H4 (cell line): ENCODE results near the gene PHETA2. TPM values are rescaled to one million over a fixed set of nuclear protein-coding genes. Genes with fewer than 3 reads are reported as not detected.
A peak's percentile ranks its signal among the peaks of the same experiment; 100 is the strongest.
"Not testable (repeated sequence)": the region's sequence is repeated elsewhere in the genome, so short reads cannot be mapped to it uniquely, and the experiment has no call there.

Source experiments
- DNase-seq: peaks from one replicate; pipeline ENCODE4 v3.0.0-alpha.2; 2015; ENCODE audit warnings: low spot score
- total RNA-seq: library from RNA; depleted of rRNA; stranded (reverse); fragments of >200 nt; shearing (Covaris generic); gene quantifications from 2 replicates; pipeline ENCODE4 v1.2.3, GENCODE V29; 2014

The PHETA2 gene
- total RNA-seq, 1 experiment from 2014 or later = not detected

DNA sequence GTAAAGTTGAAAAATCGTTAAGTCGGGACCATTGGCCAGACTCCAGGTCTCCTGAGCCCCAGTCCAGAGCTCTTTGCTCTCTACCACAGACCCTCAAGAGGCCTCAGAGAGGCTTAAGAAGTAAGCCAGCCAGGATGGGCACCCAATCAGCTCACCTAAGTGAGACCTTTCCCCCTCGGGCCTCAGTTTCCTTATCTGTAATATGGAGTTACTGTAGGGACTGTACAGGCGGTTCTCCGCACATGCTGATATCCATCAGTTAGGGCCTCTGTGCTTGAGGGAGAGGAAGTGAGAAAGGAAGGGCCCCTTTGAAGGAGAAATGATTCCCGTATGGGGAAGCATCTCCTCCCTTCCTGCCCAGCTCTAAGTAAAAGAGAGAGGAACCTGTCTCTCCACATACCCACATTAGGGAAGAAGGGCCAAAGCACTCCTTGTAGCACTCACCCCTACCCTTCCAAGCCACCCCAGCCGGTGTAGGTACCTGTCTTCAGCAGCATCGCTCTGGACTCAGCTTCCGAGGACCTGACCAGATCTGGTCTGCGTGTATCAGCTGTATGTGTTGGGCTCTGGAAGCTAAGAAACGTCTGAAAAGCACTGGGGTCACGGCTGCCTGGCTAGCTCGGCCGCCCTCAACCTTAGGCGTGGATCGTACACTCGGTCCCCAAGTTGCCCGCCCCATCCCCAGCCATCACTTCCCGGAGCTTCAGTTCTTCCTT lies 4.1 kb upstream of the PHETA2 start:
- no peak for DNase-seq

DNA sequence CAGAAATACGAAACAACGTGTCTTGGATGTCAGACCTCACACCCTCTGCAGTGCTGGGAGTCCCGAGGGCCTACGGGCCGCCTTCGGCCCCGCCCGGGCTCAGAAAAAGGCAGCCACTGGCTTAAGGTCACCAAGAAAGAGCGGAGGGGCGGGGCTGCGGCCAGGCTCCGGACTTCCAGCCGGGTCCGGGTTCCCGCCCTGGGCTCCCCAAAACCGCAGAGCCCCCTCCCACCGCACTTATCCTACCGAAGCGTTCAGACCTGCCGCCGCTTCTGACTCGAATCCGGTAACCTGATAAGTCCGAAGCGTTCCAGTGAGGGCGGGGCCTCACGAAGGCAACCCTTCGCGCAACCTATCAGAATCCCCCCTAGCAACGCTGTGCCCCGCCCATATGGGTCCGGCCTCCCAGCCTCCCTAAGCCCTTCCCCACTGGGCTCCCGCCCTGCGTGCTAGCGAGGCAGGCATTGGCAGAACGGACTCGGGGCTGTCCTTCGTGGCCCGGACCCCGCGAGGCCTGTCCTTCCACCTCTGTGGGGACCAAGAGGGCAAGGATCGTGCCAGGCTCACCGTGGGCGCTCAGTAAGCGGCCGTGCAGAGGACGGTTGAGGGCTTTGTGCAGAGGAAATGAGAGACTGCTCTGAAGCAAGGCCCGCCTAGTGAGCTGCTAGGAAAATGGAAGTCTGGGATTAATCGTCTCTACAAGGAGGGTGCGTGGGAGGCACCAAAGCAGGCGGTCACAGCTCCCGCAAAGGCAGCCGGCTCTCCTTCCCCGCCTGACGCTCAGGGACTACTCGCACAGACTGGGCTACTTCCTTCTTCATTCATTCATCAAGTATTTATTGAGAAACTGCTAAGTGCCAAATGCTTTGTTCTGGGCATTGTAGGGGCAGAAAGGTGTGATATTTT lies 3.3 kb upstream of the PHETA2 start, which contains the start of gene NAGA:
NAGA (minus strand) TSS at position 296 of the 906 bp plus-strand sequence. CDS start 515 bp downstream, outside the sequence.
- DNase-seq = peak; percentile 96

DNA sequence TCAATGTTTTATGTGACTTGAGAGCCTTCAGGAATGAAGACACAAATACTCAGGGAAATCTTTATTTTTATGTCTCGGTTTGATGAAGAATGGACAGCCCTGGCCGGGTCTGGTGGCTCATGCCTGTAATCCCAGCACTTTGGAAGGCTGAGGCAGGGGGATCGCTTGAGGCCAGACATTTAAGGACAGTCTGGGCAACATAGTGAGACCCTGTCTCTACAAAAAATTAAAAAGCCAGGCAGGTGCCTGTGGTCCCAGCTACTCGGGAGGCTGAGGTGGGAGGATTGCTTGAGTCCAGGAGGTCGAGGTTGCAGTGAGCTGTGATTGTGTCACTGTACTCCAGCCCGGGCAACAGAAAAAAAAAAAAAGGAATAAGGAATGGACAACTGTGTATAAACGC lies 2.5 kb upstream of the PHETA2 start:
- not testable (repeated sequence) for DNase-seq

DNA sequence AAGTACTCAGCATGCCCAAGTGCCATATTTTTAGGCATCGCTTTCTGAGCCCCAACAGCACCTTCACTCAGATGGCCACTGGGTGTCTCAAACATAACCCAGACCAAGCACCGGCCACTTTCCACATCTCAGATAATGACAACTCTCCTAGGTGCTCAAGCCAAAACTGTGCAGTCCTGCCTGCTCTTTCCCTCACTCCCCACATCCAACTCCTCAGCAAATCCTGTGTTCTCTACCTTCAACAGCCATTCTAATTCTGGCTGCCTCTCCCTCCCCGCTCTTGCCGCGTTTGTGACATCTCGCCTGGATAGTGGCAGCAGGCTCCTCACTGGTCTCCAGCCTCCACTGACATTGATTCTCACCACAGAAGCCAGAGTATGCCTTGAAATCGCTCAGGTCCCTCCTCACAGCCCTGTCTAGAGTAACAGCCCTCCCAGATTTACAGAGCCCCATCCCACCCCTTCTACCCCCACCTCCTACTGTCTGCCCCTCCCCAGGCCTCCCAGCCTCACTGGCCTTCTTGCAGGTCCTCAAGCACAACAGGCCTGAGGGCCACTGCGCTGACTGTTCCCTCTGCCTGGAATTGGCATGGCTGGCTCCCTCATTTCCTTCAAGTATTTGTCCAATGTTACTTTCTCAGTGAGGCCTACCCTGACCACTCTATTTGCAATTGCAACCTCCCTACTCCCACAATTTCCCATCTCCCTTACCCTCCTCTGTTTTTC lies 1.3 kb upstream of the PHETA2 start:
- DNase-seq = no peak

DNA sequence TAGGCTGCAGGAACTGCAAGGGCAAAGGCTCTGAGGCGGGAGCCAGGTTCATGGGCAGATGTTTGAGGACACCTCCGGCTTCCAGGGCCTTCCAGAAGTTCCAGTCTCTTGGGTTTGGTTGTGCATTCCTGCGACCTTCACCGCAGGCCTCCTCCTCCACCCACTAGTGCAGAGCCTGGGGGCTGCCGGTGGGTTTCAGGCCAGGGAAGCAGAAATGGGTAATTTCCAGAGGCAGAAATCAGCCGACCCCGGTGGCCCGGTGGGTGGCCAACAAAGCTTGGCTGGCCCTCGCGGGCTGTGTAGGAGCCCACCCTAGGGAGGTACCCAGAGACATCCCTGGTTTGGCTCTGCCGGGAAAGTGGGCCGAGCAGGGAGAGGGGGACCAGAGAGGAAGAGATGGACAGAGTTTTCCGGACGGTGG lies 417 bp upstream of the PHETA2 start:
- DNase-seq = no peak

DNA sequence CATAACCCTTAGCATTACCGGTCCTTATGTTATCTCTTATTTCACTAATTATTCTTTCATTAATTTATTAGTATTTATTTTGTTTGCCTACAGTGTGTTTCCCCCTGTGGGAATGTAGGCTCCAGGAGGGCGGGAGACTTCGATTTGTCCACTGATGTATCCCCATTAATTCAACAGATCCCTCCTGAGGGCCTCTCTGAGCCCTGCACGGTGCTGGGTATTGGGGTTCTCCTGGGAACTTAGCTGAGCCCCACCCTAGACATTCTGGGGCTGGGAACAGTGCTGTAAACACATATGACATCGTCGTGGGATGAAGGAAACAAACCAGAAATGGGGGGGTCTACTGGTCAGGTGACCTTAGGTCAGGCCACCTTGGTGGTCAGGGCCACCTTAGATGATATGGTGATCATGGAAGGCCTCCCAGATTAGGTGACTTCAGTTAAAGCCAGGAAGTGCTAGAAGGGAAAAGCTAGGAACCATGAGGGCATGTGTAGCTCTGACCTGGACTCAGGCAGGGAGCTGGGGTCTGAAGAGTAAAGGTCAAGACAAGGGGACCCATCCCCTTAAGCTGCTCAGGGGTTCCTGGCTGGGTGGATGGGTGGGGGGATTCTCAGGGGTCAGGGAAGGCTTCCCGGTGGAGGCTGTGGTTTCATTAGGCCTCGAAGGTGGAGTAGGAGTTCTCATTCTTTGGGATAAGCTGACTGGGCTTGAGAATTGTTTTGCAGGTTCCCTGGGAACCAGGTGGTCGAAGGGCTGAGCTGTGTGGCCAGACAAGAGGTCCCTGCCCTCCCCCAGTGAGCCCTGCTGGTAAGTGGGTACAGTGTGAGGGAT lies 1.0 kb downstream of the PHETA2 start:
- DNase-seq = no peak

DNA sequence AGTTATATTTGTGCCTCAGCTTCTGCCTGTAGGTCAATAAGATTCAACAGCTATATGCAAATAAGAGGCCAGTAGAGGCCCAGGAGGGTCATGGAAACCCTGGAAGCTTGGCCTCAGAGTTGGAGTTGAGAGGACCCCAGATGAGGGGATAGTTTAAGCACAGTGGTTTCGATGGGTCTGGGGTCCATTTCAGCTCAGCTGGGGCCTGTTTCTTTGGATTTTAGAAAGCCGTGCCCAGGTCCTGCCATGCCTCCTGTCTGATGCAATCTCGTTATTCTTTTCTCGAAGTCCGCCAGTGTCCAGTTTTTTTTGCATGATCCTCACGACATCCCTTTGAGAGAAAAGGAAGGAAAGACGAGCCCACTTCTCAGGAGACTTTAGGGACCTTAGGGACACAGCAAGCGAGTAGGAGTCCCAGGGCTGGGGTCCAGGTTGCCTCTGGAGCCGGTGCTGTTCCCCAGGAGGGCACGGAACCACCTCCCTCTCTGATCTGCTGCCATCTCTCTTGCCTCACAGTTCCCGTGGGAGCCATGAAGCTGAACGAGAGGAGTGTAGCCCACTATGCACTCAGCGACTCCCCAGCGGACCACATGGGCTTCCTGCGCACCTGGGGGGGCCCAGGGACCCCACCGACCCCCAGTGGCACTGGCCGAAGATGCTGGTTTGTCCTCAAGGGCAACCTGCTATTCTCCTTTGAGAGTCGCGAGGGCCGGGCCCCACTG lies 2.9 kb downstream of the PHETA2 start:
- DNase-seq = no peak

DNA sequence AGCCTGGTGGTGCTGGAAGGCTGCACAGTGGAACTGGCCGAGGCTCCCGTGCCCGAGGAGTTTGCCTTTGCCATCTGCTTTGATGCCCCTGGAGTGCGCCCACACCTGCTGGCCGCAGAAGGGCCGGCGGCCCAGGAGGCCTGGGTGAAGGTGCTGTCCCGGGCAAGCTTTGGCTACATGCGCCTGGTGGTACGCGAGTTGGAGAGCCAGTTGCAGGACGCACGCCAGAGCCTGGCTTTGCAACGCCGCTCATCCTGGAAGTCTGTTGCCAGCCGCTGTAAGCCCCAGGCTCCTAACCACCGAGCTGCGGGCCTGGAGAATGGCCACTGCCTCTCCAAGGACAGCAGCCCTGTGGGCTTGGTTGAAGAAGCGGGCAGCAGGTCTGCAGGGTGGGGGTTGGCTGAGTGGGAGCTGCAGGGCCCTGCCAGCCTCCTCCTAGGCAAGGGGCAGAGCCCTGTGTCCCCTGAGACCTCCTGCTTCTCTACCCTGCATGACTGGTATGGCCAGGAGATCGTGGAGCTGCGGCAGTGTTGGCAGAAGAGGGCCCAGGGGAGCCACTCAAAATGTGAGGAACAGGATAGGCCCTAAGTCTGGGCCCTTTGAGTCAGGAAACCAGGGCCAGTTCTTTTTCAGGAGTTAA lies 3.6 kb downstream of the PHETA2 start:
- no peak for DNase-seq

DNA sequence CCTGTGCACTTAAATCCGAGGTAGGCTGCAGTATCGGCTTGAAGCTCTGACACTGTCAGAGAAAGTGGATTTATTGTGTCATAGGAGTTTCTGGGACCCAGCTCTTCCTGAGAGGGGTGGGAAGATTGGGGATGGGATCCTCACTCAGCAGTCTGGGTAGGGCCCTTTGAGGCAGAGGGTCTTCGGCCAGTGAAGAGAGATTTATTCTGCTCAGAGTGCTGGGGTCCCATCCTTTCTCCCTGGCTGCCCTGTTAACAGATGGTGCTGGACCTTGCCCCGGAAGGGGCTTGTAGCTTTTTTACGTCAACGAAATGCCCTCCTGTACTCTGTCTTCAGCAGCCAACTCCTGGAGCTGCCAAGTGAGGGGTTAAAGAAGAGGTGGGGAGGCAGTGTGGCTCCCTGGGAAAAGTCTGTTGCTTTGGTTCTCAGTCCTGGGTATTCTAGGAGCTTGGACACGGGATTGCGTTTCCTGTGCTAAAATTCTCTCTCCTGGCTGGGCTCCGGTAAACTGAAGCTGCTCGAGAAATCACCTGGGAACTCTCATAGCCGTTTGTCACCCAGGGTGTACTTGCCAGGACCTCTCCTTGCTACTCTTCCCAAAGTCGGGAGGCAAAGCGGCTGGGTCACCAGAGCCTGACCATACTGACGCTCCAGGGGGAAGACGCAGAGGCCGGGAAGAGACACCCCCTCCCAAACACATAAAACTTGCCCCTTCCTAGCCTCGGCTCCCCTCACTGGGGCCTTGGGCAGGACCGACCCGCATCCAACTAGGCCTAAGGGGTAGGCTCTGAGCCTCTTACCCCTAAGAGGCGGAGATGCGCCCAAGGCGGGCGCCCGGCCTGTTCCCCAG lies 4.6 kb downstream of the PHETA2 start:
- no peak for DNase-seq

DNA sequence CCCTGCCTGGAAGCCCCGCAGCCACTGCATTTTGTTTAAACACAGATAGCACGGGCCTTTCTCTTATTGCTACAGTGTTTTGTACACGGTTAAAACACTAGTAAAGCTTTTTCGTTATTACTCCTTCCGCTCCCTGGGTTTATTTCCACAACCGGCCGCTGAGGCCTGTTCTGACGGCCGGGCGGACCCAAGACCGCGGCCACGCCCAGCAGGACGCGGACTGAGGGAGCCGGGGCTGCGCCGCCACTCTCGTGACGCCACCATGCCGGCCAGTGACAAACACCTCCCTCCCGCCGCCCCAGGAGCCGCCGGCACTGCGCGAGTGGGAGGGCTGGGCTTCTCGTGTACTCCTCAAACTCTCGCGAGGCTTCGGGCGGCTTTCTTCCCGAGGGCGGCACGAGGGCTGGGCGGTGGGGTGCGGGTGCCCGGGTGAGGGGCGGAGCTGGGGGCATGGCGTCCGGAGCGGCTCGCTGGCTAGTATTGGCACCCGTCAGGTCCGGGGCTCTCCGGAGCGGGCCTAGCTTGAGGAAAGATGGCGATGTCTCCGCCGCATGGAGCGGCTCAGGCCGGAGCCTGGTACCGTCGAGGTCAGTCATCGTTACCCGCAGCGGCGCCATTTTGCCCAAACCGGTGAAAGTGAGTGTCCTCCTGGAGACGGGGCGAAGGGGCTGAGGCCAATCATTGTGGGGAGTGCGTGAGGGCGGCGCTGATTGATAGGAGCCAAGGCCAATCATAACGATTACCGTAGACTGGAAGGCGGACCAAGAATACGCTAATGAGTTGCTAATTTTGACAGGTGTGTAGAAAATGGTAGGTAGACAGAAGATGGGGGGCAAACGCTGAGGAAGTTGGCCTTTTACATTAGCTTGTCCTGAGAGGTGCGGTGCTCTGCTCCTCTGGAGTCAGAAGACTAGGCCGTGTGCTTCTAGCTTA lies 5.5 kb downstream of the PHETA2 start, which contains the start of gene SMDT1:
SMDT1 (plus strand) TSS at position 382 of the 933 bp plus-strand sequence; CDS start at position 451, 69 bp downstream.
- peak; percentile 96 for DNase-seq

DNA sequence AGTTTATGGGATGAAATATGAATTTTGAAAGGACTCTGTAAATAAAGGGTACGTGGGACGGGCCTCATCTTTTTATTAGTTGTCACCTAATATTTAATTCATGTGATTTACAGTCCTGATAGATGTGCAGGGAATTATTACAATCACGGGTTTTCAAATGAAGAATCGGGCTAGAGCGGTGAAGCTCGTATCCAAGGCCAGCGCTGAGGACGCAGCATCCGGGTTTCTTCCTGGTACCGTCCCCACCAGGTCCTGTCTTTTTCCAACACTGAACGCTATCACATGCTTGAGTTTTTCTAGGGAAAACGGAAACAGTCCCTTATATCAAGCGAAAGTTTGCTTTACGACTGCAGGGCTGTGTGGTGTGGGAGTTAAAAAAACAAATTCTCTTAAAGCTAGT lies 6.2 kb downstream of the PHETA2 start:
- no peak for DNase-seq

DNA sequence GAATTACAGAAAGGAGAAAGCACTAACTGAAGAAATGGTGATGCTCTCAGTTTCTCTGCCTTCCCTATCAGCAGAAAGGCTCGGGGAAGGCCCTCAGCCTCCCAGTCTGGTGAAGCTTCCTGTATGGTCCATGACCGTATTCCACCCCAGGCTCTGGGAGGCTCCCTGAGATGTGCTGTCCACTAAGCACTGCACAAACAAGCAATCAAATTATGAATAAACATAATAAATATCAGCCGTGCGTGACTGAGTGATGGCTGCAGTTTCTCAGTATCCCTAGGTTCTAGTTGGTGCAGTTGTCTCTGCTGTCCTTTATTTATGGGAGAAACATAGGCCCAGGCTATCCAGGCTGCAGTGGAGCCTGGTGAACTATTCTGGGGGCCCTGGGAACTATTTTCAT lies 9.1 kb downstream of the PHETA2 start:
- no peak for DNase-seq

DNA sequence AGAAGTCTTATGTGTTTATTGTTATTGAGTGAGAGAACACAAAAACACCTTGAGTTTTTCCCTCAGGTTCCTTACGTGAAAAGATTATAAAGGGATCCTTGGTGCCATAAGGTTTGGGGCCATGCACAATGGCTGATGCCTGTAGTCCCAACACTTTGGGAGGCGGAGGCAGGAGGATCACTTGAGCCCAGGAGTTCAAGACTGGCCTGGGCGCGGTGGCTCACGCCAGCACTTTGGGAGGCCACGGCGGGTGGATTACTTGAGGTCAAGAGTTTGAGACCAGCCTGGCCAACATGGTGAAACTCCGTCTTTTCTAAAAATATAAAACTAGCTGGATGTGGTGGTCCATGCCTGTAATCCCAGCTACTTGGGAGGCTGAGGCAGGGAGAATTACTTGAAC lies 10.8 kb downstream of the PHETA2 start:
- no peak for DNase-seq

DNA sequence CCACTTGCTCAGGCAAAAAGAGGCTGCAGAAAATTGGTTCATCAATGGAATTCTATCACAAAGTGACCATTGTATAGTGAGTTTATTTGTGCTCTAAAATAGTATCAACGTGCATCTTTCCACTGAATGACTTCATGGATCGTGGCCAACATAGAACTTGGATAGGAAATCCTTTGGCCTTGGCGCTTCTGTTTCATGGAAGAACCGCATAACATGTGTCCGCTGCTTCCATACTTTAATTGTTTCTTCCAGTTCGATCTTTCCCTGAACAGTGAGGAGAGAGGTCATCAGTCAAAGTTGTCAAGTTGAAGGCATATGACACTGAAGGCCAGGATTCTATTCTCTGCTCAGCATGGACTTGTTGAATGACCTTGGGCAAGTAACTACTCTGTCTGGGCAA lies 12.0 kb downstream of the PHETA2 start:
- DNase-seq = no peak

DNA sequence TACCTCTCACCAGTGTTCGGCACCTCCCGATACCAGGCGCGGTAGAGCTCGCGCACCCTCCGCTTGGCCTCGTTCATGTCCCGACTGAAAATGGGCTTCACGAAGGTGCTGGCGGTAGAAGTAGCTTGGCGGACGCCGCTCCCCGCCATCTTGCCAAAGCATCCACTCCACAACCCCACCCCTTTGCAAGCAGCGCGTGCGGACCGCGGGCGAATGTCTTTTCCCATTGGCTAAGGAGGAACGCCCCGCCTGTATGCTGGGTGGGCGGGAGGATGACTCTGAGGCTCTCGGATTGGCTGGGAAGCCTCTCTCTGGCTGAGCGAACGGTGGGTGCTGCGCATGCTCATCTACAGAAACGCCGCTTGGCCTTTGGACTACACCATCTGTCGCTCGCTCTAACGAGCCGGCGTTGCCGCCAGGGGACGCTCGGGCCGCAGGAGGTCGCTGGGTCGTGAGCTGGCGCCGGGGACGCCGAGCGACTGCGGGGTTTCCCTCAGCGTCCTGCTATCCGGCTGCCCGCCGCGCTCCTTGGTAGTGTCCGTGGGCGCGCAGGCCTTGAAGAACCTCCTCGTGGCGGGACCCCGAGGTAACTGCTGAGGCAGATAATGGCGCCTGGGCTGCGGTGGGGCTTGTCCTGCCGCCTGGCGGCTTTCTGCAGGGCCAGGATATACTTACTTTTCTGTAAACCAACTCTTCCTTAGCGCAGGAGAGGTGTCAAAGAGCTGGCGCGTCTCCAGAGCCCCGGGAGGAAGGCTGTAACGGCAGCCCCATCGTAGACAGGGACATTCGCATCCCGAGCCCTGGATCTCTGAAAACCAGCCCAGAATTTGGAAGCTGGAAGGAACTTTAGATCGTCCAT lies 16.8 kb downstream of the PHETA2 start, which contains the start of gene NDUFA6:
NDUFA6 (minus strand) TSS at position 177 of the 859 bp plus-strand sequence; CDS start at position 149, 28 bp downstream.
- DNase-seq = peak; percentile 99

DNA sequence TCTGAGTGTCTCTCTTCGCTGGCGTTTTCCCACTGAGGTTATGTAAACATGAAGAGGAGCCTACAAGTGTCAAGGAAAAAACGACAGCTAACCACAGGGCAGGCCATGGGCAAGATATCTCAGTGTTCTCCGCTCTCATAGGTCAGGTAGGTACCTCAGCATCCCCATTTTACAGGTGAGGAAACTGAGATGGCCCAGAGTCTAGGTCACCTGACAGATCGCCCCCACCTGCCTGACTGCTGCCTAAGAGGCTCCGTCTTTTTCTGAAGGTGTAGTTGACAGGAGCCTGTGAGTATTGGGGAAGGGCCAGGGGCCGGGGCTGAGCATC lies 17.4 kb downstream of the PHETA2 start:
- no peak for DNase-seq

DNA sequence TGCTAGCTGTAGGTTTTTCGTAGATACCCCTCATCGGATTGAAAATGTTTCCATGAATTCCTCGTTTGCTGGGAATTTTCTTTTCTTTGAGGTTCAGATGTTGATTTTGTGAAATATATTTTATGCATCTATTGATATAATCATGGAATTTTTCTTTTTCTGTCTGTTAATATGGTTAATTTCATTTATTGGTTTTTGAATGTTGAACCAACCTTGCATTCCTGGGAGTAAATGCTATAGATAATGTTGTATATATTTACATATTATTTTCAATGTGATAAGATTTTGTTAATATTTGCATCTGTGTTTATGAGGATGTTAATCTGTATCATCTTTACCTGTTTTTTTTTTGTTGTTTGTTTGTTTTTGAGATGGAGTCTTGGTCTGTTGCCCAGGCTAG lies 27.2 kb downstream of the PHETA2 start:
- DNase-seq = no peak
